SK-N-SH treated with all-trans-retinoic acid at 6 μM for 48 hours (cell line): ENCODE results near the gene MAPK8.

Experiments
- ATAC-seq: fragments of 200-7000 bp; cut with Tn5 transposase; 3 replicates; pipeline ENCODE4 v1.9.1; 2020; ENCODE audit warnings: mild to moderate bottlenecking, moderate library complexity
- ARNTL ChIP-seq: fragments of 450-650 bp; formaldehyde crosslinking; IDR thresholded peaks from 2 replicates; pipeline ENCODE4 v1.5.0; 2020; ENCODE audit warnings: low read depth, mild to moderate bottlenecking, moderate library complexity, borderline replicate concordance
- CREB5 ChIP-seq: fragments of 250-450 bp; sonication (Bioruptor Pico); IDR thresholded peaks from 2 replicates; pipeline ENCODE4 v1.5.1; 2020; ENCODE audit warnings: low read depth, mild to moderate bottlenecking, moderate library complexity
- ESRRG ChIP-seq: fragments of 250-450 bp; sonication (Bioruptor Pico); IDR thresholded peaks from 2 replicates; pipeline ENCODE4 v1.6.1; 2021; ENCODE audit warnings: mild to moderate bottlenecking
- GLIS3 ChIP-seq: fragments of 250-450 bp; sonication (Bioruptor Pico); IDR thresholded peaks from 2 replicates; pipeline ENCODE4 v1.5.0; 2020; ENCODE audit warnings: mild to moderate bottlenecking, moderate library complexity
- ISL1 ChIP-seq: fragments of 250-450 bp; sonication (Bioruptor Pico); IDR thresholded peaks from 2 replicates; pipeline ENCODE4 v2.1.2; 2022; ENCODE audit warnings: mild to moderate bottlenecking, moderate library complexity
- OSR1 ChIP-seq: fragments of 250-450 bp; sonication (Bioruptor Pico); IDR thresholded peaks from 2 replicates; pipeline ENCODE4 v1.8.0; 2022; ENCODE audit warnings: moderate library complexity, mild to moderate bottlenecking, inconsistent platforms
- PATZ1 ChIP-seq: fragments of 250-450 bp; sonication (Bioruptor Pico); IDR thresholded peaks from 2 replicates; pipeline ENCODE4 v1.8.0; 2020; ENCODE audit warnings: mild to moderate bottlenecking, moderate library complexity, borderline replicate concordance
- PPARA ChIP-seq: fragments of 250-450 bp; sonication (Bioruptor Pico); IDR thresholded peaks from 2 replicates; pipeline ENCODE4 v1.5.0; 2020; ENCODE audit warnings: mild to moderate bottlenecking, borderline replicate concordance
- RARB ChIP-seq: fragments of 250-450 bp; sonication (Bioruptor Pico); IDR thresholded peaks from 2 replicates; pipeline ENCODE4 v1.8.0; 2021; ENCODE audit warnings: mild to moderate bottlenecking, moderate library complexity
- SNAI2 ChIP-seq: fragments of 250-450 bp; sonication (Bioruptor Pico); IDR thresholded peaks from 2 replicates; pipeline ENCODE4 v1.5.0; 2020; ENCODE audit warnings: mild to moderate bottlenecking, moderate library complexity
- TCF4 ChIP-seq: fragments of 250-450 bp; sonication (Bioruptor Pico); IDR thresholded peaks from 2 replicates; pipeline ENCODE4 v1.8.0; 2021; ENCODE audit warnings: mild to moderate bottlenecking, moderate library complexity, borderline replicate concordance
- TOX ChIP-seq: fragments of 250-450 bp; sonication (Bioruptor Pico); IDR thresholded peaks from 2 replicates; pipeline ENCODE4 v1.8.0; 2021; ENCODE audit warnings: mild to moderate bottlenecking, moderate library complexity, borderline replicate concordance
- ZC3H10 ChIP-seq: fragments of 250-450 bp; sonication (Bioruptor Pico); IDR thresholded peaks from 2 replicates; pipeline ENCODE4 v1.5.1; 2021; ENCODE audit warnings: mild to moderate bottlenecking, moderate library complexity
- ZFP3 ChIP-seq: fragments of 250-450 bp; sonication (Bioruptor Pico); IDR thresholded peaks from 2 replicates; pipeline ENCODE4 v1.5.0; 2020; ENCODE audit warnings: mild to moderate bottlenecking, moderate library complexity
- ZFP30 ChIP-seq: fragments of 450-650 bp; formaldehyde crosslinking; IDR thresholded peaks from 2 replicates; pipeline ENCODE4 v1.5.0; 2022; ENCODE audit warnings: mild to moderate bottlenecking, moderate library complexity
- ZNF565 ChIP-seq: fragments of 450-650 bp; formaldehyde crosslinking; conservative IDR thresholded peaks from 2 replicates; pipeline ENCODE4 v1.5.0; 2020; ENCODE audit warnings: low read depth, mild to moderate bottlenecking, moderate library complexity
- ZNF70 ChIP-seq: fragments of 450-650 bp; formaldehyde crosslinking; IDR thresholded peaks from 2 replicates; pipeline ENCODE4 v1.5.0; 2020; ENCODE audit warnings: mild to moderate bottlenecking, moderate library complexity
- ZNF8 ChIP-seq: fragments of 450-650 bp; formaldehyde crosslinking; IDR thresholded peaks from 2 replicates; pipeline ENCODE4 v1.5.0; 2020; ENCODE audit warnings: mild to moderate bottlenecking, moderate library complexity
- TF ChIP-seq, protein P1 (sequence below): fragments of 250-450 bp; sonication (Bioruptor Pico); IDR thresholded peaks from 2 replicates; pipeline ENCODE4 v1.5.1; 2021; ENCODE audit warnings: mild to moderate bottlenecking, moderate library complexity
- TF ChIP-seq, protein P2 (sequence below): fragments of 250-450 bp; sonication (Bioruptor Pico); IDR thresholded peaks from 2 replicates; pipeline ENCODE4 v1.8.0; 2021; ENCODE audit warnings: low read depth, mild to moderate bottlenecking, moderate library complexity, borderline replicate concordance
- TF ChIP-seq, protein P3 (sequence below): fragments of 250-450 bp; sonication (Bioruptor Pico); IDR thresholded peaks from 2 replicates; pipeline ENCODE4 v1.5.0; 2020; ENCODE audit warnings: mild to moderate bottlenecking, moderate library complexity

Gene MAPK8

GRCh38 chr10:48289501-48290238, 16.8 kb upstream of the MAPK8 start:
- ATAC-seq: peak; percentile 94
- TF ChIP-seq ZNF565 (CRISPR knock-in tag) (no peak), ZFP30 (CRISPR knock-in tag) (no peak), PATZ1 (CRISPR knock-in tag) (no peak), ZNF8 (CRISPR knock-in tag) (no peak), PPARA (CRISPR knock-in tag) (no peak), SNAI2 (CRISPR knock-in tag) (no peak), RARB (CRISPR knock-in tag) (no peak), TOX (no peak), CREB5 (CRISPR knock-in tag) (no peak), OSR1 (CRISPR knock-in tag) (no peak), ZC3H10 (no peak)
- TF ChIP-seq, protein P1, sequence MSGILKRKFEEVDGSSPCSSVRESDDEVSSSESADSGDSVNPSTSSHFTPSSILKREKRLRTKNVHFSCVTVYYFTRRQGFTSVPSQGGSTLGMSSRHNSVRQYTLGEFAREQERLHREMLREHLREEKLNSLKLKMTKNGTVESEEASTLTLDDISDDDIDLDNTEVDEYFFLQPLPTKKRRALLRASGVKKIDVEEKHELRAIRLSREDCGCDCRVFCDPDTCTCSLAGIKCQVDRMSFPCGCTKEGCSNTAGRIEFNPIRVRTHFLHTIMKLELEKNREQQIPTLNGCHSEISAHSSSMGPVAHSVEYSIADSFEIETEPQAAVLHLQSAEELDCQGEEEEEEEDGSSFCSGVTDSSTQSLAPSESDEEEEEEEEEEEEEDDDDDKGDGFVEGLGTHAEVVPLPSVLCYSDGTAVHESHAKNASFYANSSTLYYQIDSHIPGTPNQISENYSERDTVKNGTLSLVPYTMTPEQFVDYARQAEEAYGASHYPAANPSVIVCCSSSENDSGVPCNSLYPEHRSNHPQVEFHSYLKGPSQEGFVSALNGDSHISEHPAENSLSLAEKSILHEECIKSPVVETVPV (CRISPR knock-in tag): no peak
- TF ChIP-seq, protein P2, sequence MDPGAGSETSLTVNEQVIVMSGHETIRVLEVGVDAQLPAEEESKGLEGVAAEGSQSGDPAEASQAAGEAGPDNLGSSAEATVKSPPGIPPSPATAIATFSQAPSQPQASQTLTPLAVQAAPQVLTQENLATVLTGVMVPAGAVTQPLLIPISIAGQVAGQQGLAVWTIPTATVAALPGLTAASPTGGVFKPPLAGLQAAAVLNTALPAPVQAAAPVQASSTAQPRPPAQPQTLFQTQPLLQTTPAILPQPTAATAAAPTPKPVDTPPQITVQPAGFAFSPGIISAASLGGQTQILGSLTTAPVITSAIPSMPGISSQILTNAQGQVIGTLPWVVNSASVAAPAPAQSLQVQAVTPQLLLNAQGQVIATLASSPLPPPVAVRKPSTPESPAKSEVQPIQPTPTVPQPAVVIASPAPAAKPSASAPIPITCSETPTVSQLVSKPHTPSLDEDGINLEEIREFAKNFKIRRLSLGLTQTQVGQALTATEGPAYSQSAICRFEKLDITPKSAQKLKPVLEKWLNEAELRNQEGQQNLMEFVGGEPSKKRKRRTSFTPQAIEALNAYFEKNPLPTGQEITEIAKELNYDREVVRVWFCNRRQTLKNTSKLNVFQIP (CRISPR knock-in tag): no peak

DNA sequence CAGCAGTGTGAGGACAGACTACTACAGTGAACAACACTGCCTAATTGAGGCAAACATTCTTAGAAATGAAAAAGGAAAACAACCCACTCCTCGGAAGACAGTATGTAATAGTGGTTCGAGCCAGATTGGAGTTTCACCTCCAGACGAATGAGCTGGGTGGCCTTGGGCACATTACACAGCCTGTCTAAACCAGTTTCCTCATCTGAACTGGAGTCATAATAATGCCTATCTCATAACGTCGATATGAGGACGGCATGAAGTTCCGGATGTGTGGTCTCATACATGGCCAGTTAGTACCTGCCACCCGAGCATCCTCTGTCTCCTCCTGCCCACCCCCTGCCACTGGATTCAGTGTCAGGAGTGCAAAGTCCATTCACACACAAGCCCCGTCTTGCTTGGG, 16.2 kb upstream of the MAPK8 start:
- no peak for TF ChIP-seq ARNTL (CRISPR knock-in tag)
- TF ChIP-seq ESRRG (CRISPR knock-in tag): no peak
- no peak for TF ChIP-seq ISL1 (CRISPR knock-in tag)
- TF ChIP-seq TOX: no peak
- no peak for TF ChIP-seq PATZ1 (CRISPR knock-in tag)
- TF ChIP-seq RARB (CRISPR knock-in tag): no peak
- no peak for TF ChIP-seq ZNF565 (CRISPR knock-in tag)
- TF ChIP-seq GLIS3 (CRISPR knock-in tag): no peak
- TF ChIP-seq TCF4 (CRISPR knock-in tag): no peak
- TF ChIP-seq ZFP3 (CRISPR knock-in tag): no peak
- TF ChIP-seq, protein P3, sequence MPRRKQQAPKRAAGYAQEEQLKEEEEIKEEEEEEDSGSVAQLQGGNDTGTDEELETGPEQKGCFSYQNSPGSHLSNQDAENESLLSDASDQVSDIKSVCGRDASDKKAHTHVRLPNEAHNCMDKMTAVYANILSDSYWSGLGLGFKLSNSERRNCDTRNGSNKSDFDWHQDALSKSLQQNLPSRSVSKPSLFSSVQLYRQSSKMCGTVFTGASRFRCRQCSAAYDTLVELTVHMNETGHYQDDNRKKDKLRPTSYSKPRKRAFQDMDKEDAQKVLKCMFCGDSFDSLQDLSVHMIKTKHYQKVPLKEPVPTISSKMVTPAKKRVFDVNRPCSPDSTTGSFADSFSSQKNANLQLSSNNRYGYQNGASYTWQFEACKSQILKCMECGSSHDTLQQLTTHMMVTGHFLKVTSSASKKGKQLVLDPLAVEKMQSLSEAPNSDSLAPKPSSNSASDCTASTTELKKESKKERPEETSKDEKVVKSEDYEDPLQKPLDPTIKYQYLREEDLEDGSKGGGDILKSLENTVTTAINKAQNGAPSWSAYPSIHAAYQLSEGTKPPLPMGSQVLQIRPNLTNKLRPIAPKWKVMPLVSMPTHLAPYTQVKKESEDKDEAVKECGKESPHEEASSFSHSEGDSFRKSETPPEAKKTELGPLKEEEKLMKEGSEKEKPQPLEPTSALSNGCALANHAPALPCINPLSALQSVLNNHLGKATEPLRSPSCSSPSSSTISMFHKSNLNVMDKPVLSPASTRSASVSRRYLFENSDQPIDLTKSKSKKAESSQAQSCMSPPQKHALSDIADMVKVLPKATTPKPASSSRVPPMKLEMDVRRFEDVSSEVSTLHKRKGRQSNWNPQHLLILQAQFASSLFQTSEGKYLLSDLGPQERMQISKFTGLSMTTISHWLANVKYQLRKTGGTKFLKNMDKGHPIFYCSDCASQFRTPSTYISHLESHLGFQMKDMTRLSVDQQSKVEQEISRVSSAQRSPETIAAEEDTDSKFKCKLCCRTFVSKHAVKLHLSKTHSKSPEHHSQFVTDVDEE (CRISPR knock-in tag): no peak
- TF ChIP-seq, protein P2 (CRISPR knock-in tag): no peak
- TF ChIP-seq ZNF70: no peak
- TF ChIP-seq, protein P1 (CRISPR knock-in tag): no peak
- TF ChIP-seq ZNF8 (CRISPR knock-in tag): no peak
- TF ChIP-seq ZC3H10: no peak
- TF ChIP-seq PPARA (CRISPR knock-in tag): no peak
- TF ChIP-seq SNAI2 (CRISPR knock-in tag): no peak
- no peak for TF ChIP-seq ZFP30 (CRISPR knock-in tag)
- ATAC-seq: no peak
